ENCODE results near the gene OTOGL. TPM values are rescaled to one million over a fixed set of nuclear protein-coding genes. Genes with fewer than 3 reads are reported as not detected.

The OTOGL gene
- polyA plus RNA-seq, 2 of the 4 experiments (the other 2 are of a cell fraction) = 0.04 TPM; not detected in 1

DNA sequence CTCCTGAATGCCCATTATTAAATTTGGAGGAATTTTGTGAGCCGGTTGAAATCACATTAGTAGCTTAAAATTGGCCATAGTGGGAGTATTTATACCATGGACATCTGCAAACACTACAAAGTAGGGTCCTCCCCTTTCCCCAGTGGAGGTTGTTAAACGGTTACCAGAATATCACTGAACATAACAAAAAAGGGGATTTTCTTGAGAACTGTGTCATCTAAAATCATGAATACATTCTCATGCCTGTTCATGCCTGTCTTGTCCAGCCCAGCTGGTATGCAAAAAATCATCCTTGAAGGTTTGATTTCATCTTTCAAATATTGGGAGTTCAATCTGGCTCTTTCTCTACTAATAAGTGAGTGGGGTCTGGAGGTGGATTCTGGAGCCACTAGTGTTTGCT lies 96.4 kb downstream of the OTOGL start:
- Histone ChIP-seq H3K9me3 (no peaks in the 10 kb centered on the region), H3K4me2 (no peak overlapping the region), H3K27ac (no peak overlapping the region), H3K4me1 (no peaks in the 10 kb centered on the region), H3K4me3 (no peak overlapping the region)
- no peak for ATAC-seq
- no peak for TF ChIP-seq NPAS2 (CRISPR knock-in tag; IDR thresholded peaks at IDR 0.05; ENCODE audit: borderline replicate concordance)
- TF ChIP-seq SREBF2 (IDR thresholded peaks at IDR 0.05) = no peak
- TF ChIP-seq, protein P1, sequence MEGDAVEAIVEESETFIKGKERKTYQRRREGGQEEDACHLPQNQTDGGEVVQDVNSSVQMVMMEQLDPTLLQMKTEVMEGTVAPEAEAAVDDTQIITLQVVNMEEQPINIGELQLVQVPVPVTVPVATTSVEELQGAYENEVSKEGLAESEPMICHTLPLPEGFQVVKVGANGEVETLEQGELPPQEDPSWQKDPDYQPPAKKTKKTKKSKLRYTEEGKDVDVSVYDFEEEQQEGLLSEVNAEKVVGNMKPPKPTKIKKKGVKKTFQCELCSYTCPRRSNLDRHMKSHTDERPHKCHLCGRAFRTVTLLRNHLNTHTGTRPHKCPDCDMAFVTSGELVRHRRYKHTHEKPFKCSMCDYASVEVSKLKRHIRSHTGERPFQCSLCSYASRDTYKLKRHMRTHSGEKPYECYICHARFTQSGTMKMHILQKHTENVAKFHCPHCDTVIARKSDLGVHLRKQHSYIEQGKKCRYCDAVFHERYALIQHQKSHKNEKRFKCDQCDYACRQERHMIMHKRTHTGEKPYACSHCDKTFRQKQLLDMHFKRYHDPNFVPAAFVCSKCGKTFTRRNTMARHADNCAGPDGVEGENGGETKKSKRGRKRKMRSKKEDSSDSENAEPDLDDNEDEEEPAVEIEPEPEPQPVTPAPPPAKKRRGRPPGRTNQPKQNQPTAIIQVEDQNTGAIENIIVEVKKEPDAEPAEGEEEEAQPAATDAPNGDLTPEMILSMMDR (IDR thresholded peaks at IDR 0.05) = no peak
- TF ChIP-seq, protein P2, sequence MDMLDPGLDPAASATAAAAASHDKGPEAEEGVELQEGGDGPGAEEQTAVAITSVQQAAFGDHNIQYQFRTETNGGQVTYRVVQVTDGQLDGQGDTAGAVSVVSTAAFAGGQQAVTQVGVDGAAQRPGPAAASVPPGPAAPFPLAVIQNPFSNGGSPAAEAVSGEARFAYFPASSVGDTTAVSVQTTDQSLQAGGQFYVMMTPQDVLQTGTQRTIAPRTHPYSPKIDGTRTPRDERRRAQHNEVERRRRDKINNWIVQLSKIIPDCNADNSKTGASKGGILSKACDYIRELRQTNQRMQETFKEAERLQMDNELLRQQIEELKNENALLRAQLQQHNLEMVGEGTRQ (IDR thresholded peaks at IDR 0.05) = no peak
- no peak for TF ChIP-seq NFE2L2 (conservative IDR thresholded peaks at IDR 0.05; ENCODE audit: low read length)
- no peak for TF ChIP-seq FOSL2 (IDR thresholded peaks at IDR 0.05)
- TF ChIP-seq FOSL2 (CRISPR knock-in tag; IDR thresholded peaks at IDR 0.05) = no peak
- TF ChIP-seq SMC3 (IDR thresholded peaks at IDR 0.05) = no peak
- TF ChIP-seq, protein P3, sequence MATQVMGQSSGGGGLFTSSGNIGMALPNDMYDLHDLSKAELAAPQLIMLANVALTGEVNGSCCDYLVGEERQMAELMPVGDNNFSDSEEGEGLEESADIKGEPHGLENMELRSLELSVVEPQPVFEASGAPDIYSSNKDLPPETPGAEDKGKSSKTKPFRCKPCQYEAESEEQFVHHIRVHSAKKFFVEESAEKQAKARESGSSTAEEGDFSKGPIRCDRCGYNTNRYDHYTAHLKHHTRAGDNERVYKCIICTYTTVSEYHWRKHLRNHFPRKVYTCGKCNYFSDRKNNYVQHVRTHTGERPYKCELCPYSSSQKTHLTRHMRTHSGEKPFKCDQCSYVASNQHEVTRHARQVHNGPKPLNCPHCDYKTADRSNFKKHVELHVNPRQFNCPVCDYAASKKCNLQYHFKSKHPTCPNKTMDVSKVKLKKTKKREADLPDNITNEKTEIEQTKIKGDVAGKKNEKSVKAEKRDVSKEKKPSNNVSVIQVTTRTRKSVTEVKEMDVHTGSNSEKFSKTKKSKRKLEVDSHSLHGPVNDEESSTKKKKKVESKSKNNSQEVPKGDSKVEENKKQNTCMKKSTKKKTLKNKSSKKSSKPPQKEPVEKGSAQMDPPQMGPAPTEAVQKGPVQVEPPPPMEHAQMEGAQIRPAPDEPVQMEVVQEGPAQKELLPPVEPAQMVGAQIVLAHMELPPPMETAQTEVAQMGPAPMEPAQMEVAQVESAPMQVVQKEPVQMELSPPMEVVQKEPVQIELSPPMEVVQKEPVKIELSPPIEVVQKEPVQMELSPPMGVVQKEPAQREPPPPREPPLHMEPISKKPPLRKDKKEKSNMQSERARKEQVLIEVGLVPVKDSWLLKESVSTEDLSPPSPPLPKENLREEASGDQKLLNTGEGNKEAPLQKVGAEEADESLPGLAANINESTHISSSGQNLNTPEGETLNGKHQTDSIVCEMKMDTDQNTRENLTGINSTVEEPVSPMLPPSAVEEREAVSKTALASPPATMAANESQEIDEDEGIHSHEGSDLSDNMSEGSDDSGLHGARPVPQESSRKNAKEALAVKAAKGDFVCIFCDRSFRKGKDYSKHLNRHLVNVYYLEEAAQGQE (IDR thresholded peaks at IDR 0.05) = no peak
- TF ChIP-seq ZSCAN20 (CRISPR knock-in tag; IDR thresholded peaks at IDR 0.05) = no peak
- no peak for TF ChIP-seq FOXS1 (CRISPR knock-in tag; IDR thresholded peaks at IDR 0.05)
- TF ChIP-seq JUNB (IDR thresholded peaks at IDR 0.05) = no peak
- TF ChIP-seq, protein P4, sequence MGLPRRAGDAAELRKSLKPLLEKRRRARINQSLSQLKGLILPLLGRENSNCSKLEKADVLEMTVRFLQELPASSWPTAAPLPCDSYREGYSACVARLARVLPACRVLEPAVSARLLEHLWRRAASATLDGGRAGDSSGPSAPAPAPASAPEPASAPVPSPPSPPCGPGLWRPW (IDR thresholded peaks at IDR 0.05) = no peak
- no peak for TF ChIP-seq EP300 (IDR thresholded peaks at IDR 0.05)
- TF ChIP-seq, protein P5, sequence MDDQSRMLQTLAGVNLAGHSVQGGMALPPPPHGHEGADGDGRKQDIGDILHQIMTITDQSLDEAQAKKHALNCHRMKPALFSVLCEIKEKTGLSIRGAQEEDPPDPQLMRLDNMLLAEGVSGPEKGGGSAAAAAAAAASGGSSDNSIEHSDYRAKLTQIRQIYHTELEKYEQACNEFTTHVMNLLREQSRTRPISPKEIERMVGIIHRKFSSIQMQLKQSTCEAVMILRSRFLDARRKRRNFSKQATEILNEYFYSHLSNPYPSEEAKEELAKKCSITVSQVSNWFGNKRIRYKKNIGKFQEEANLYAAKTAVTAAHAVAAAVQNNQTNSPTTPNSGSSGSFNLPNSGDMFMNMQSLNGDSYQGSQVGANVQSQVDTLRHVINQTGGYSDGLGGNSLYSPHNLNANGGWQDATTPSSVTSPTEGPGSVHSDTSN (IDR thresholded peaks at IDR 0.05) = no peak
- no peak for TF ChIP-seq NR3C1 (IDR thresholded peaks at IDR 0.05)
- TF ChIP-seq BHLHE40 (IDR thresholded peaks at IDR 0.05; ENCODE audit: low read depth, low read length) = no peak
- no peak for TF ChIP-seq TP53 (CRISPR knock-in tag; IDR thresholded peaks at IDR 0.05)
- no peak for TF ChIP-seq KDM1A (IDR thresholded peaks at IDR 0.05; ENCODE audit: low read depth)
- no peak for TF ChIP-seq MAFK (IDR thresholded peaks at IDR 0.05; ENCODE audit: partially characterized antibody)
- no peak for FAIRE-seq
- ChIA-PET CTCF (interaction anchor here (1.0 to 3.0 kb wide), 12 partner anchors 8 to 1062 kb away, joined by 3 to 44 read pairs (median 4); no protein-coding TSS in a partner anchor), POLR2A (interaction anchor here (1.3 kb wide), 1 partner anchor 74 kb away, joined by 6 read pairs; no protein-coding TSS in a partner anchor)
- no peak for DNase-seq (ENCODE audit: low read depth in 1 of 2, low spot score in 1 of 2)
- 59% methylated on average over 2 of the region's 2 CpGs for WGBS (ENCODE audit: missing lambda C conversion rate)

DNA sequence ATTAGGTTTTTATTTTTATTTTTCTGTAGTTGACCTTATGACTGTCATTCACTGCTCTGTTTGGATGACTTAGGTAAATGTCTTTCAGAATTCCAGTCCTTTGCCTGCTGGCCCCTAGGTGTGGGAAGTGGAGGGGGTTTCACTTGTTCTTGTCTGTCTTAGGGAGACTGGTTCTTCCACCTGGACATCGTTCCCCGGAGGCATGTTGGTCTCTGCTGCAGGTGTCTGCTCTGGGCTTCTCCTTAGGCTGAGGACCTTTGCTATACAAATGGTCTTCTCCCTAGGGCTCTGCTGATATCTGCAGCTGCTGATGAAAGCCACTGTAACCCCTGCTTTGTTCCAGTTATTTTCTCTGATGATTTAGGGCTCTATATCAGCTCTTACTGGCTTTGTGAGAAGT lies 97.1 kb downstream of the OTOGL start:
- ChIA-PET POLR2A (no interaction called here), CTCF (interaction anchor here (1.7 to 3.0 kb wide), 3 partner anchors 9 to 80 kb away, joined by 4 to 44 read pairs (median 10); no protein-coding TSS in a partner anchor)
- no peak overlapping the region for H3K4me2 ChIP-seq
- H3K27ac ChIP-seq = no peak overlapping the region
- H3K4me1 ChIP-seq = no peaks in the 10 kb centered on the region
- FAIRE-seq (no peak), ATAC-seq (no peak), DNase-seq (ENCODE audit: low read depth in 1 of 2, low spot score in 1 of 2) (no peak)
- no peak overlapping the region for H3K4me3 ChIP-seq
- no peaks in the 10 kb centered on the region for H3K9me3 ChIP-seq
- 69% methylated on average over 2 of the region's 2 CpGs for WGBS (ENCODE audit: missing lambda C conversion rate)
- TF ChIP-seq ZFP36 (IDR thresholded peaks at IDR 0.05; ENCODE audit: borderline replicate concordance, partially characterized antibody) = no peak
- TF ChIP-seq, protein P6, sequence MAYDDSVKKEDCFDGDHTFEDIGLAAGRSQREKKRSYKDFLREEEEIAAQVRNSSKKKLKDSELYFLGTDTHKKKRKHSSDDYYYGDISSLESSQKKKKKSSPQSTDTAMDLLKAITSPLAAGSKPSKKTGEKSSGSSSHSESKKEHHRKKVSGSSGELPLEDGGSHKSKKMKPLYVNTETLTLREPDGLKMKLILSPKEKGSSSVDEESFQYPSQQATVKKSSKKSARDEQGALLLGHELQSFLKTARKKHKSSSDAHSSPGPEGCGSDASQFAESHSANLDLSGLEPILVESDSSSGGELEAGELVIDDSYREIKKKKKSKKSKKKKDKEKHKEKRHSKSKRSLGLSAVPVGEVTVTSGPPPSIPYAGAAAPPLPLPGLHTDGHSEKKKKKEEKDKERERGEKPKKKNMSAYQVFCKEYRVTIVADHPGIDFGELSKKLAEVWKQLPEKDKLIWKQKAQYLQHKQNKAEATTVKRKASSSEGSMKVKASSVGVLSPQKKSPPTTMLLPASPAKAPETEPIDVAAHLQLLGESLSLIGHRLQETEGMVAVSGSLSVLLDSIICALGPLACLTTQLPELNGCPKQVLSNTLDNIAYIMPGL (CRISPR knock-in tag; IDR thresholded peaks at IDR 0.05; ENCODE audit: borderline replicate concordance) = no peak
- no peak for TF ChIP-seq RAD21 (conservative IDR thresholded peaks at IDR 0.05 in 1 of 2, IDR thresholded peaks at IDR 0.05 in 1 of 2)
- no peak for TF ChIP-seq TFCP2L1 (CRISPR knock-in tag; IDR thresholded peaks at IDR 0.05)
- TF ChIP-seq RCOR1 (IDR thresholded peaks at IDR 0.05; ENCODE audit: low read depth, low read length) = no peak
- TF ChIP-seq HDAC2 (IDR thresholded peaks at IDR 0.05) = no peak
- no peak for TF ChIP-seq NR3C1 (IDR thresholded peaks at IDR 0.05)
- TF ChIP-seq ESRRA (IDR thresholded peaks at IDR 0.05; ENCODE audit: borderline replicate concordance, low read length) = no peak
- TF ChIP-seq CBX8 (IDR thresholded peaks at IDR 0.05) = no peak
- TF ChIP-seq BHLHE40 (IDR thresholded peaks at IDR 0.05; ENCODE audit: low read depth, low read length) = no peak
- TF ChIP-seq ZSCAN20 (CRISPR knock-in tag; IDR thresholded peaks at IDR 0.05) = no peak
- no peak for TF ChIP-seq RARB (CRISPR knock-in tag; IDR thresholded peaks at IDR 0.05)
